ENCODE data around the gene ADCY1.

DNA sequence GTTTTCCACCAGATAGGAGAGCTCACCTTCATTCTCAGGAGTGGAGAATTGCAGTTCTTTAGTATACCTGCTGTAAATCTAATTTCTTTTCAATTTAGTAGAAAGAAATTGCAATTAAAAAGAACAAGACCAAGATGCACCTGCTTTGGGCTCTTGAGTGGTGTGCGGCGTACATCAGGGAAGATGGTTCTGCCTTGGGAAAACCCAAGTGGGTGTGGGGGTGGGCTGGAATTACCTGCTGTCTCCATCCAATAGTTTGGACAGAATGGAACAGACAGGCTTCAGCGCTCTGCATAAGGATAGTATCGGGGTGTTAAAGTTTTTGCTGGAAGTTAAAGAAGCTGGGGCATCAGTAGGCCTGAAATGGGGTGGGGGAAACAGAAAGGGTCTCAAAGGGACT lies 7.2 kb upstream of the ADCY1 start:
- TF ChIP-seq, protein P1, sequence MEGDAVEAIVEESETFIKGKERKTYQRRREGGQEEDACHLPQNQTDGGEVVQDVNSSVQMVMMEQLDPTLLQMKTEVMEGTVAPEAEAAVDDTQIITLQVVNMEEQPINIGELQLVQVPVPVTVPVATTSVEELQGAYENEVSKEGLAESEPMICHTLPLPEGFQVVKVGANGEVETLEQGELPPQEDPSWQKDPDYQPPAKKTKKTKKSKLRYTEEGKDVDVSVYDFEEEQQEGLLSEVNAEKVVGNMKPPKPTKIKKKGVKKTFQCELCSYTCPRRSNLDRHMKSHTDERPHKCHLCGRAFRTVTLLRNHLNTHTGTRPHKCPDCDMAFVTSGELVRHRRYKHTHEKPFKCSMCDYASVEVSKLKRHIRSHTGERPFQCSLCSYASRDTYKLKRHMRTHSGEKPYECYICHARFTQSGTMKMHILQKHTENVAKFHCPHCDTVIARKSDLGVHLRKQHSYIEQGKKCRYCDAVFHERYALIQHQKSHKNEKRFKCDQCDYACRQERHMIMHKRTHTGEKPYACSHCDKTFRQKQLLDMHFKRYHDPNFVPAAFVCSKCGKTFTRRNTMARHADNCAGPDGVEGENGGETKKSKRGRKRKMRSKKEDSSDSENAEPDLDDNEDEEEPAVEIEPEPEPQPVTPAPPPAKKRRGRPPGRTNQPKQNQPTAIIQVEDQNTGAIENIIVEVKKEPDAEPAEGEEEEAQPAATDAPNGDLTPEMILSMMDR (IDR thresholded peaks at IDR 0.05), result no peak
- TF ChIP-seq POLR2A (IDR thresholded peaks at IDR 0.05), result no peak
